Measurements from ENCODE around the gene FOXC2.

GRCh38 chr16:86593913-86594620 lies 27.4 kb downstream of the FOXC2 start:
- TF ChIP-seq CTCF (conservative IDR thresholded peaks at IDR 0.05 in 1 of 2, IDR thresholded peaks at IDR 0.05 in 1 of 2; ENCODE audit: extremely low read depth in 1 of 2, insufficient read depth in 1 of 2, low read depth in 1 of 2, low read length in 2 of 2) (no peak), EZH2 (IDR thresholded peaks at IDR 0.05; ENCODE audit: borderline replicate concordance, low read length) (no peak)
